Kidney (tissue), 14 donors: ENCODE results near the gene PNP. TPM values are rescaled to one million over a fixed set of nuclear protein-coding genes. Genes with fewer than 3 reads are reported as not detected.

Experiments used
- DNase-seq, 5 donors: peaks; one replicate each; pipeline ENCODE4 v3.0.0-alpha.2; 2013 to 2020
- FAIRE-seq: peaks from 2 replicates; lab custom pipeline; 2012; peaks lifted over from hg19 to GRCh38; lab: Jason Lieb, UNC
- H3K27ac ChIP-seq, 2 donors: one replicate each; pipeline ENCODE4 v1.7.0; 2013; ENCODE audit warnings: low read depth in 2 of 2, low read length in 2 of 2, inconsistent platforms in 1 of 2
- H3K27me3 ChIP-seq: one replicate; pipeline ENCODE4 v1.7.1; 2013; ENCODE audit warnings: low read length, inconsistent platforms; ENCODE audit not compliant: control insufficient read depth, insufficient read depth
- H3K36me3 ChIP-seq, 3 donors: one replicate each; pipeline versions ENCODE4 v1.7.0 to v1.7.1; 2013; ENCODE audit warnings: low read length in 3 of 3, control low read depth in 1 of 3, inconsistent platforms in 1 of 3; ENCODE audit not compliant: insufficient read depth in 3 of 3, control insufficient read depth in 2 of 3
- H3K4me1 ChIP-seq, 3 donors: one replicate each; pipeline versions ENCODE4 v1.7.0 to v1.7.1; 2013; ENCODE audit warnings: low read length in 3 of 3, inconsistent platforms in 1 of 3, low read depth in 1 of 3; ENCODE audit not compliant: control insufficient read depth in 2 of 3, insufficient read depth in 2 of 3
- H3K4me3 ChIP-seq, 3 donors: one replicate each; pipeline versions ENCODE4 v1.7.0 to v1.8.1; 2013; ENCODE audit warnings: low read length in 3 of 3, control low read depth in 1 of 3, inconsistent platforms in 1 of 3
- H3K9ac ChIP-seq, 3 donors: one replicate each; pipeline versions ENCODE4 v1.7.0 to v1.7.1; 2013; ENCODE audit warnings: low read length in 3 of 3, control low read depth in 1 of 3, inconsistent platforms in 1 of 3
- H3K9me3 ChIP-seq, 3 donors: one replicate each; pipeline versions ENCODE4 v1.7.0 to v1.7.1; 2013; ENCODE audit warnings: low read length in 3 of 3, control low read depth in 1 of 3, inconsistent platforms in 1 of 3; ENCODE audit not compliant: control insufficient read depth in 2 of 3, insufficient read depth in 1 of 3
- CTCF ChIP-seq: IDR thresholded peaks from 3 replicates; pipeline ENCODE4 v1.5.1; 2012; ENCODE audit warnings: mild to moderate bottlenecking, moderate library complexity, borderline replicate concordance; ENCODE audit not compliant: insufficient read depth; ENCODE audit errors: extremely low read depth
- intact Hi-C: fragments of 100-400 bp; cut with DNase I; formaldehyde crosslinking; loops from one replicate; pipeline ENCODE4 v1.11.1; 2022
- polyA plus RNA-seq: library from polyadenylated mRNA; stranded (reverse); fragments of 350-450 nt; fragmentation: Illumina TruSeq; extraction: RNeasy Lipid Tissue Mini Kit (QIAGEN cat#74804); gene quantifications from one replicate; pipeline ENCODE4 v1.2.3, GENCODE V29; 2014; ENCODE audit warnings: low read depth, low replicate concordance; ENCODE audit not compliant: insufficient read depth
- total RNA-seq: library from RNA; stranded (reverse); fragmentation: NEBNext Ultra II Directional; extraction: Animal tissue kit (Norgen Biotek cat#: 25700); gene quantifications from one replicate; pipeline ENCODE4 v1.2.1, GENCODE V29; 2021
- donor health status: control.
- donor health status: control.
- donor health status: control.
- donor health status: control.
- donor health status: control.
- donor health status: DM: yes; HTN: yes; CAD: no.
- donor health status: Normal renal cell carcinoma (clear cell type).

The PNP gene
- total and polyA plus RNA-seq, 2 donors from 2014 or later, result 80.7 to 183 TPM

GRCh38 chr14:20455355-20456300, 13.6 kb upstream of the PNP start:
- H3K36me3 ChIP-seq, result peaks cover 9 to 50% (median 29%) of the 10 kb centered on the region in 3 donors
- no peaks in the 10 kb centered on the region for H3K9me3 ChIP-seq
- peak in 1 of 5 donors; percentile 8 for DNase-seq
- H3K4me1 ChIP-seq, result peaks cover 3 to 18% (median 17%) of the 10 kb centered on the region in 3 donors
- no peak for FAIRE-seq
- peak overlapping the region; percentile 76 to 98 (median 87) for H3K4me3 ChIP-seq
- intact Hi-C loops, result no loop called here
- H3K27me3 ChIP-seq, result no peaks in the 10 kb centered on the region
- H3K9ac ChIP-seq, result peak overlapping the region; percentile 55 to 92 (median 87)
- TF ChIP-seq CTCF, result no peak
- peak overlapping the region; percentile 88 to 97 for H3K27ac ChIP-seq

DNA sequence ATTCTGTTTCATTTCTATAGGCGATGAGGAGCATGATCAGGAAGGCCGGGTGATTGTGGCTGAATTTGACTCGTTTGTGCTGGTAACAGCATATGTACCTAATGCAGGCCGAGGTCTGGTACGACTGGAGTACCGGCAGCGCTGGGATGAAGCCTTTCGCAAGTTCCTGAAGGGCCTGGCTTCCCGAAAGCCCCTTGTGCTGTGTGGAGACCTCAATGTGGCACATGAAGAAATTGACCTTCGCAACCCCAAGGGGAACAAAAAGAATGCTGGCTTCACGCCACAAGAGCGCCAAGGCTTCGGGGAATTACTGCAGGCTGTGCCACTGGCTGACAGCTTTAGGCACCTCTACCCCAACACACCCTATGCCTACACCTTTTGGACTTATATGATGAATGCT, 12.2 kb upstream of the PNP start:
- DNase-seq, result no peak
- Histone ChIP-seq H3K27ac (no peak overlapping the region), H3K4me3 (no peak overlapping the region), H3K27me3 (no peaks in the 10 kb centered on the region), H3K36me3 (peaks cover 9 to 45% (median 24%) of the 10 kb centered on the region in 3 donors), H3K9me3 (no peaks in the 10 kb centered on the region), H3K9ac (no peak overlapping the region), H3K4me1 (peaks cover 3 to 19% (median 18%) of the 10 kb centered on the region in 3 donors)
- intact Hi-C loops, result no loop called here
- no peak for FAIRE-seq
- no peak for TF ChIP-seq CTCF

DNA sequence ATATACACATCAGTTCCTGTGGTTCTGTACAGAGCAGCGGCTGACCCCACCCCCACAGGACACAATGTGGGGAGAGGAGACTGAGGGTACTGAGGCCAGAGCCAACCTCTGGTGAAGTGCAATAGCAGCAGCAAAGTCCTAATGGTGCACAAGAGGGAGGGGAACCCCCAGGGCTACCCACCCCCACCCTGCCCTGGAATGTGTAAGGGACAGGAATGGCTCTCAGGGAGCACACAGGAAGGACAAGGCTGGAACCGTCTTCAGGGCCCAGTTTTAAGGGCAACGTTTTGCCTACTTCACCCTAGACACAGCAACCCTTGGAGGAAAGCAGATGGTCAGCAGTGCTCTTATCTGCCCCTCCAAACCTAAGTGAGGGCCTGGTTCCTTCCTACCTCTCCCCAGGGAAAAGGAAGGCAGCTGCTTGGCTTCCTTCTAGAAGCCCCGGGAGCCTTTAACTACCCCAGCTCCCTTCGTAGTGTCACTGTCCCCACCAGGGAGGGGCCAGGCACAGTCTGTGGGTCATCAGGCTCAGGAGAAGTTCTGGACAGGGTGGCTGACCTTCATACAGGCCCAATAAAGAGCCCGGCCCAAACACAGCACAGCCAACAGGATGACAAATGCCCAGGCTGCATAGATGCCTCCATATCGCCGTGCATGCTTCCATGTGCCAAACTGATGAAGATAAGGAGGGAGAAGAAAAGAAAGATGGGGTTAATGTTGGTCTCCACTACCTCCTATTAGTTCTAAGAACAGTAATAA, 11.0 kb upstream of the PNP start:
- Histone ChIP-seq H3K9ac (no peak overlapping the region), H3K4me3 (no peak overlapping the region), H3K27ac (no peak overlapping the region), H3K9me3 (no peaks in the 10 kb centered on the region), H3K4me1 (peaks cover 3 to 19% (median 18%) of the 10 kb centered on the region in 3 donors), H3K27me3 (no peaks in the 10 kb centered on the region), H3K36me3 (peaks cover 7 to 40% (median 21%) of the 10 kb centered on the region in 3 donors)
- TF ChIP-seq CTCF, result no peak
- intact Hi-C loops, result no loop called here
- DNase-seq (no peak), FAIRE-seq (no peak)
